D341Med (cell line): ENCODE data around the gene ARHGAP29.

Experiments used
- DNase-seq: peaks from one replicate; pipeline ENCODE4 v3.0.0; 2012; ENCODE audit warnings: low spot score

Gene ARHGAP29

DNA sequence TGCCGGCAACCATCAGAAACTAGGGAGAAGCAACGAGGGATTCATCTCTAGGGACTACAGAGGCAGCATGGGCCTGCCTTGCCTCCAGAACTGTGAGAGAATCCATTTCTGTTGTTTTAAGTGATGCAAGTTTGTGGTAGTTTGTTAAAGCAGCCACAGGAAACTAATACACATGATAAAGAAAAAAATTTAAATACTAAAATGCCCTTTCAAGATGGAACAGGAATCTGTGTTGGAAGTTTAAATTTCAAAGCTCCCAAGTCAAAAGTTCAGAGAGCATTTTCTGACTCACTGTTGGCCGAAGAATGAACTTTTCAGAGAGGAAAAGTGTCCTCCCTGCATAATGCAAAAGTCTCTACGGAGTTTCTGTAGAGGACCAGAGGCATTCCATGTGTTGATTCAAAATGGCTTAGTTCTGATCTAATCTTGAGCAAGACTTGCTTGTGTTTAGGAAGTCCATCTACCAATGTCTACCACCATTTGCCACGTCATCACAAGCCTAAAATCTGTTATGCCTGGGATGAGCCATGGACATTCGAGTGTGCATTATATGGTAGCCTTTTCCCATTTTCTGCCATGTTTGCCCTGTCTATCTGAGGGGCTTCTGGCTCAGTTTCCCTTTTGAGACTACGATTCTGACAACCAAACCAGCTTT is 22.4 kb upstream of the ARHGAP29 start:
- no peak for DNase-seq

DNA sequence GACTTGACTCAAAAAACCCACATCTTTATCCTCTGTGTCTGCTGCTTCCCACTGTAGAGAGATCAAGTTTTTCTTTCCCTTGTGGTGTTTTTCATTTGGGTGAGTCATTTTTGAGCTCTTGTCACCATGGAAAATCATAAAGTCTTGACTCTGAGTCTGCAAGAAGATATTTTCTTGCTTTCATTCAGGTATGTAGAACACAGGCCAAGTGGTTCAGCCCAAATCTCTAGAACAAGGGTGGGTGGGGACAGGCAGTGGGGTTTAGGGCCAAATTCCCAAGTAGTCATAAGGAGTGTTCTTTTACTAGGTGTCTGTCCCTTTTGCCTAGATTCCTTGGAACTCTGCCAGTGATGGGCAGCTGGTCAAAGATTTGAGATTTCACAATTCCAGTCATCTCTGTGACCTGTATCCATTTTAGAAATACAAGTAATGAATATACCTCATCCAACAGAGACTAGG is 21.5 kb upstream of the ARHGAP29 start:
- no peak for DNase-seq

DNA sequence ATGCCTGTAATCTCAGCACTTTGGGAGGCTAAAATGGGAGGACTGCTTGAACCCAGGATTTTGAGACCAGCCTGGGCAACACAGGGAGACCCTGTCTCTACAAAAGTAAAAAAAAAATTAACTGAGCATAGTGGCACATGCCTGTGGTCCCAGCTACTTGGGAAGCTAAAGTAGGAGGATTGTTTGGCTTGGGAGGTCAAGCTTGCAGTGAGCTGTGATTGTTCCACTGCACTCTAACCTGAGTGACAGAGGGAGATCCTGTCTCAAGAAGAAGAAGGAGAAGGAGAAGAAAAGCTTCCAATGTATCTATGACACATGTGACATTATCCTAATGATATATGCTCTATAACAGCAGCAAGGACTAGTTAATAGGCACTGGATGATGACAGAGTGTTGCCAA is 20.1 kb upstream of the ARHGAP29 start:
- no peak for DNase-seq

DNA sequence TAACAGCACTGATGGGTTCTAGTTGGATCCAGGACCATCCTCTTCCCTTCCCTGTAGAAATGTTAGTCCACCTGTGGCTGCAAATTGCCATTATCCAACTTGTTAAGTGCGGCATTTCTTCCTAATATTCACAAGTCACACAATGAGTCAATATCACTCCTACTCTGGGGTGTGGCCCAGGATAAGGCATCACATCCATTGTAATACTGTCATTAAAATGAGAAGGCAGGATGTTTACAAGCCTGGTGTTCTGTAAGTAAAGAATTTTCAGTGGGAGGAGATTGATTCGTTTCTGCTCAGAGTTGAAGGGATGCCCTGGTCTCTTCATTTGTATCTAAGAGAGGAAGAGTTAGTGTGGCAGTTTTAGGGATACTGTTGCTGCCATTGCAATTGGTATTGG is 18.1 kb upstream of the ARHGAP29 start:
- no peak for DNase-seq

DNA sequence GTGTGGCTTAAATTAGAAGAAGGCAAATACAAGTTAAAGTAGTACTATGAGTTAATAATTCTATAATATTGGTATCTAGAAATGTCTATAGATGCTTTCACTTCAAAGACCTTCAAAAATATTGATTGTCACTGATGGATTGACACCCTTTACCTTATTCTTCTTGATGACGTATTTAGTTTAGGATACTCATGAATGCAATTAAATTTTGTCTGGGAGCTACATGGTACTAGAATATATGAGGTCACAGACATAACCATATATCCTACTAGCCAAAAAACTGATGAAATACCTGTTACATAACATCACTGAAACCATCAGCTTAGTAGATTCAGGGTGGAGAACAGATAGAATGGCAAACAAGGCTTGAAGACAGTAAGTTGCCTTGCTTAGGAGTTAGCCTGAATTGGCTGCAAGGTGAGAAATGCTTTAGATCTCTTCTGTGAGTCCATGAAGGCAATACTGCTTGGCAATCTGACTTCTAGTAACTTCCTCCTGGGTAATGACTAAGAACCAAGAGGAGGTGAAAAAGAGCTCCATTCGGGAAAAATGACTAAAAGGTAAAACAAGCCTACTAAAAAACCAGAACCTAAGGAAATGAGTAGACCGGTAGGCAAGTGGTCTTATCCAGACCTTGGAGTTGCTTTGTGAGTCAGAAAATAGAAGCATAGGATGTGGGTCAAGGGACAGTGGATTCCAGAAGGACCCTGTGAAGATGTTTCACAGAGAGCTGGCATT is 16.9 kb upstream of the ARHGAP29 start:
- no peak for DNase-seq

DNA sequence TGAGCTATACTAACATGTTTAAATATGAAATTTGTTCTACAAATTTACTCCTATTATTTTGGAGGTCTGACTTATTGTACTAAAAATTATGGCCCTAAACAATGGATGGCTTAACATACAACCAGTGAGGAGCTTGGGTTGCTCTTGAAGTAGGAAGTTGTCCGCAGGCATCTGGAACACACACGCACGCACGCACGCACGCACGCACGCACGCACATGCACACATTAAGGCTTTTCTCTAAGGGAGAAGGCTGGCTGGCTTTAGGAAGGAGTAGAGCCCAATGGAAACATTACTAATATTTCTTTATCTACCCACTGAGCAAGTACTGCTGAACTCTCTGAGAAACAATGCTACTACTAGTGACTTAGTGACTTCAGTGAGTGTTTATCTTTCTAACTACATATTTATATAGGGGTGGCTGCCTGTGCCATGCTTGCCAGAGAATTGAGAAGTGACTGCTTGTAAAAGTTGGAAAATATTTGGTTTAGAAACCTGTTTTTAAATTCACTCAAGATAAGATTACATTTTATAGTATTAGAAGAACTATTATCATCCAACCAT is 16.2 kb upstream of the ARHGAP29 start:
- no peak for DNase-seq

DNA sequence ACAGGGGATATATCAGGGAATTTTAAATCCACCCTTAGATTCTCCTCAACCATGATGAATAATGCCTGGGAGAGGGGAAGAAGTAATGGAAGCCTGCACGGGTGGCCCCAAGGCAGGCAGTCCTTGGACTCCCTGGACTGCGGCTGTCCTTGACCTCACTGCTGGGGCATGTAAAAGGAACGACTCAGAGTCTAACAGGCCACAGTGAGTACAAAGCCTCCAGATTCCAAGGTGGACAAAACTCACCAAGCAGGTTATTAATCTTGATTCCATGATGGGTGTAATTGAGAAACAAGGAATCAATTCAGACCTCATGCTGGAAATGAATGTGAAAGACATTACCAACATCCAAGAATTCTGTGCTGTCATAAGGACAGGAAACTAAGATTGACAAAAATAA is 13.0 kb upstream of the ARHGAP29 start:
- DNase-seq, result no peak

DNA sequence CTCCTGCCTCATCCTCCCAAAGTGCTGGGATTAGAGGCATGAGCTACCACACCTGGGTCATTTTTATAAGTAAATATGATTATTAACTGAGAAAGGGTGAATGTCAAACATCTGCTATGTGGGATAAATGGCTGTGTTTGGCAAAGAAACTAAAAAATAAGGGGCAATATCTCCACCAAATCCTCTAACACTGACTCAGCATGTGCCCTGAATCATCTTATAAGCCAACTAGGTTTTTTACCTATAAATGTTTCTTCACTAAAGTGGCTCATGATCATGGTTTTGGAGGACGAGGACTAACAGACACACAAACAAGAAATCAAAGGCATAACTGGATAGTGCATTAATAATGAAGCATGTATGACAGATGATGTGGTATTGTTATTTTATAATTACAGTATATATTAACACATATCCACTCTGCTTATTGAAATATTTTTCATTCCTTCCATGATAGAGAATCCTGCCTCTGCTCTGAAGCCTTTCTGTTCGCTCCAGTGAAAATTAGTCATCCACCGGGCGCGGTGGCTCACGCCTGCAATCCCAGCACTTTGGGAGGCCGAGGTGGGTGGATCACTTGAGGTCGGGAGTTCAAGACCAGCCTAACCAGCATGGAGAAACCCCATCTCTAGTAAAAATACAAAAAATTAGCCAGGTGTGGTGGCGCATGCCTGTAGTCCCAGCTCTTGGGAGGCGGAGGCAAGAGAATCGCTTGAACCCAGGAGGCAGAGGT is 11.7 kb upstream of the ARHGAP29 start:
- DNase-seq, result no peak

DNA sequence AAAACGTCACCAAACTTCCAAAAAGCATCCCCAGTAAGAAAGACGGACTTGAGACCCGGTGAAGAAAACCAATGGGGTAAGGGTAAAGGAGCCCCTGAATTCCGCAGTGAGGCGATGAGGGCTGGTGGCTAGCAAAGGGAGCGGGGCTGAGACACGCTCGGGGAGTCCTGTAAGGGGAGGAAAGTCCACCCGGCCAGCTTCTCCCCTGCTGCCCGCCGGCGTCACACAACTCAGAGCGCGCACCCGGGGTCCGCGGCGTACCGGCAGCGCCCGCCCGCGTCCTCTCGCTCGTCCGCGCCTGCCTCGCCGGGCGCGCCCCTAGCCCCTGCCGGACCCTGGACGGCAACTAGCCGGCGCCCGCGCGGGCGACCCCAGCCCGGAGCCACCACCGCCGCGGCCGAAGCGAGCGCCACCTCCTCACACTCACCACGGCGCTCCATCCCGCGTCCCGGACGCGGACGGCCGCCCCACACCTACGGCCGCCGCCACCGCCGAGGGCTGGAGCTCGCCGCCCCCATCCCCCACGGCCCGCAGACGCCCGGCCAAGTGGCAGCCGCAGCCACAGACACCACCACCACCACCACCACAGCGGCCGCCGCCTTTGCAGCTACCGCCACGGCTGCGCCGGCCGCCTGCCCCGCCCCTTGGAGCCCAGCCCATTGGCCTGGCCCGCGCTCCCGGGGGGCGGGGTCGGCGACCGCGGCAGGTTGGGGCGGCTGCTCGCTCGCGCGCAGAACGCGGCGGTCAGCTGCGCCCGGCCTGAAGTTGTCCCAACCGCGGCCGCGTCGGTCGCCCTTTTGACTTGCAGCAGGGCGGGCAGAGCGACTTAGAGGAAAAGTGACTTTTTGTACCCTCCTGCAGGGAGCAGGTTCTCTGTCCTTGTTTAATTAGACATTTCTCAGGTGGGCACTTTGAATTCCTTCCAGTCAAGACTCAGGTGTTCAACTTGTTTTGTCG is 10.0 kb upstream of the ARHGAP29 start:
- DNase-seq, result peak; percentile 77

DNA sequence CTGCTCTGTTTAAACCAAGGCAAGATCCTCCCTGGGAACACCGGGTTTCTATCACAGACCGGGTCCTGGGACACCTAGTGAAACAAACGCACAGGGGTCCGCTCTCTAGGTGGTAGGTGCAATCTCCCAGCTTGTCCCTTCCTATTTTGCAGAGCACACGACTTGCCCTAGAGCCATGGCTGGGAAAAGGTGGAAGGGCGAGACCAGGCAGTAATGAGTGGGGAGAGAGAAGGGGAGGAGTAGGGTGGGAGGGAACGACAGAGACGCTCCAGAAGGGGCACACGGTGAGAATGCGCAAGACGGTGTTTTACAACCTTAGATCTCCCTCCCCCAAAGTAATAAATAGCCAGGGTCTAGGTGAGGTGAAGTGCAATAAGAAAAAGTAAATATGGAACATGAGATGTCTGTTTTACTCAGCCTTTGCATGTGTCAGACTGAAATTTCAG is 9.3 kb upstream of the ARHGAP29 start:
- no peak for DNase-seq

DNA sequence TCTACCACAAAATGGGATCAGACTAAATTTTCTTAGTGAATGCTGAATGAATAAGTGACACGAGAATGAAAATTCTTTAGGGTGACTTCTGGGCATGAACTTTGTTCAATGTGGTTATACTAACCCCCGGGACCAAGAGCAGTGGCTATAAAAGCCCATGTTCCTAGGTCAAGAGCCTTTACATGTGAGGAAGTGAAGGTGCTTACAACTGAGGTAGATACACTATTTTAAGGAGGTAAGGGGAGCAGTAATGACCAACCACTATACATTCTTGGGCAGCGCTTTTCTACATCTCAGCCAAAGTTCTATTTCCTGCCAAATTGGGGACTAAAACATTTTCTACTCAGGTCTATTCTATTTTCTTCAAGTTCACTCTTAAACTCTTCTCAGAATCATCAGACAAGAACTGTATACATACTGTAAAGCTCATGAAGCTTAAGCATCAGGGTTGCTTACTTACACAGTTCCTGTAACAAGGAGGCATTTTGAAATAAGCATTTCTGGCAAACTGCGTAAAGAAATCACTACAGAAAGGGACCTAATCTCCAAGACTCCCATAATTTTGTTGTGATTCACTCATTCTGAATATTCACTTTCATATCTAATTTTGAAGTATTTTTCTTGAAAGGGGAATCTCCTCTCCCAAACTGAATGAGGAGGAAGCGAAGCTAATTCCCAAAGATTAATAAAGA is 8.5 kb upstream of the ARHGAP29 start:
- DNase-seq, result no peak

DNA sequence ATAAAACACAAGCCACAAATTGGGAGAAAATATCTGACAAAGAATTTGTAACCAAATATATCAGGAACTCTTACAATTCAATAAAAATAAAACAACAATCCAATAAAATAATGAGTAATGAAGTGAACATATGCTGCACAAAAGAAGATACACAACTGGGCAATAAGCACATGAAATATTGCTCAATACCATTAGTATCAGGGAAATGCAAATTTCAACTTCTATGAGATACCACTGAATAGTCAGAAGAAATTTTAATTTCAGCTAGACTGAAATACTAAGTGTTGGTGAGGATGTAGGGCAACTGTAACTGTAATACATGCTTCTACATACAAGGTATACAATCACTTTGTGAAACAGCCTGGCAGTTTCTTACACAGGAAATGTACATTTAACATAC is 7.4 kb upstream of the ARHGAP29 start:
- no peak for DNase-seq

DNA sequence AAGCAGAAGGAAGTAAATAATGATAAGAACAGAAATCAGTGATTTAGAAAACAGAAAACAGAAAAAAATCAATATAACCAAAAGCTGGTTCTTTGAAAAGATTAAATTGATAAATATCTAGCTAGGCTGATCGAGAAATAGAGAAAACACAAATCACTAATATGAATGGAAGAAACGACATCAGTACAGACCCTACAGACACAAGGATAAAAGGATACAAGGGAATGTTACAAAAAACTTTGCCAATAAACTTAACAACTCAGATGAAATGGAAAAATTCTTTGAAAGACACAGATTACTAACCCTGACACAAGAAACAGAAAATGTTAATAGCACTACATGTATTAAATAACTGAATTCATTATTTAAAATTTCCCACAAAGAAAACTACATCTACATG is 6.3 kb upstream of the ARHGAP29 start:
- DNase-seq, result no peak

DNA sequence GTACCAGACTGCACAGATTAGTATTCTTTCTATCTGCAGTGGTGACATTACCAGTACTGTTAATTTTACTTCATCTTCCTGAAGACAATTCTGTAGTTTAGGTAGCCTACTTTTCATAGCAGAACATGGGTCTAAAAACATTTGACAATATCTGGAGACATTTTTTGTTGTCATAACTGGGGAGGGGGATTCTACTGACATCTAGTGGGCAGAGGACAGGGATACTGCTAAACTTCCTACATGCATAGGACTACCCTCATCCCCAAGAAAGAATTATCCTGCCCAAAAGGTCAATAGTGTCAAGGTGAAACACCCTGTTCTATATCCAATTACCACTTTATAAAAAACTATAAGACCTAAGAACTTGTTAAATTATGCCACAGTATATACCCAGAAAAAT is 3.4 kb upstream of the ARHGAP29 start:
- no peak for DNase-seq

DNA sequence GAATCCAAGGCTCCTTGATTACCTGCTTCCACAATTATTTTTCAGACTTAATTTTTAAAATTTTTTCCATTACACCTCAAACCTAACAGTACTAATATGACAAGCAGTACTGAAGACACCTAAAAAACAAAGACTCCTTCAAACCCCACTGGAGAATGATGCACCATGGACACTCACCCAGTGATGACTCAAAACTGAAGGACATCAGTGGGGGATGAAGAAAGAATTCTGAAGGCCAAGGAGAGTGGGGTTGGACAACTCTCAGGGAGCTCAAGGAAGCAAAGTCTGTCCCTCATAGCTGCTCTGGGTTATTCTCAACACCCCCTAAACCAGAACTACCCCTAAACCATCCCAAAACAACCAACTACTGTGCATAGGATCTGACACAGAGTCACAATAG is 2.4 kb upstream of the ARHGAP29 start:
- DNase-seq, result no peak

DNA sequence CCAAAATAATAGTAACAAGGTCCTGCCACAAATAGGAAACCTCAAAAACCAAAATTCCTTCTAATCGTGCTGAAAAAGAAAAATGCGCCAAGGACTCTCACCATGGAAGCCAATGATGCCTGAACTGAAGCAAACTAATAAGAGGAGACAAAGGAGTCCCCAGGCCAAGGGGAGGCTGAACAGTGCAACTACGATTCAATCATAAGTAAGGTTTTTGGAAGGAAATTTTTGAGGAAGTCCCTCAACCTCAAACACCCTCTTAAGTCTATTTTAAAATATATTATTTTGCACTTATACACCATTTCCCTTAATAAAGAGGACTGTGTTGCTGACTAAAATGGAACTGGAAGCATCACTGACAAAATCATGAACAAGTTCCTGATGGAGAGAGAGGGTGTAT is 1.7 kb upstream of the ARHGAP29 start:
- DNase-seq, result no peak

DNA sequence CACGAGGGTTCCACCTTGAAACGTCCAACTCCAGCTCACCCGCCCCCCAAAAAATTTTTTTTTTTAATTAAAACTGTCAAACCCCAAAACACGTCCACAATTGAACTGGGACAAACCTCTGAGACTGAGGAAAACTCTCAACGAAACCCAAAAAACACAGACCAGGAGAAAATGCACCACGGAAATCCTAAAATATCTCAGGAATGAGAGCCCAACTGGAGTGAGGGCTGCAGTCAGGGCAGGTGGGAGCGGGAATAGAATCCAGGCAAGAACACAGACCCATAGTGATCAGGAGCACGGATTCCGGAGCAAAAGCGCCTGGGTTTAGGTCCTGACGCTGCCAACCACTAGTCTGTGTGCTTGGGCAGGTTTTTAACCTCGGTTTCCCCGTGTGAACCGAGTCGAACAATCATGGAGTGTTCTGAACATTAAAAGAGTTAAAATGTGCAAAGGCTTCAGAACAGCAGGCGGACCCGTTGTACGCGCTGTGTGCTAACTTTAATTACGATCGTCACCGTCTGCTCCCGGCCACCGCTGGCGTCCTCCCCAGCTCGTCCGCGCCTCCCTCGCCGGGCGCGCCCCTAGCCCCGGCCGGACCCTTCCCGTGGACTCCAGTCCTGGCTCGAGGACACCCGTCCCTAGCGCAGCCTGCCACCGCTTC is 624 bp downstream of the ARHGAP29 start:
- DNase-seq, result peak; percentile 36

DNA sequence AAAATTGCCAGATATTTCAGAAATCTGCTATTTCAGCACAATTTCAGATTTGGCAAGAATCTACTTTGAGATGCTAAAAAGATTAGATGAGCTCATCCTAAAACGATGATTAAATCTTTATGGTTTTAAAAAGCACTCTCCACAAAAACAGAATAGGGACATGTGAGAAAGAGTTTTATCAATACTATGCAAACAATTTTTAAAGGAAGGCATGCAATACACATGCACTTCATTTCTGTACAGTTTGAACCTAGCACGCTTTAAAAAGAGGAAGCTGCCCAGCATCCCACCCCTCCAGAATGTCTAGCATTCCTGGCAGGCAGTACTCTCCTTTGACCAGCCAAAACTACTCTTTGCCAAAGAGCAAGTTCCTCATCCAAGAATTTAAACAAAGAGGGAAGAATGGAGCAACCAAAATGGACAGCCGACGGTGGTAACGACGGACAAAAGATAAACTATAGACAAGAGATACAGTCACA is 1.3 kb downstream of the ARHGAP29 start:
- DNase-seq, result no peak

DNA sequence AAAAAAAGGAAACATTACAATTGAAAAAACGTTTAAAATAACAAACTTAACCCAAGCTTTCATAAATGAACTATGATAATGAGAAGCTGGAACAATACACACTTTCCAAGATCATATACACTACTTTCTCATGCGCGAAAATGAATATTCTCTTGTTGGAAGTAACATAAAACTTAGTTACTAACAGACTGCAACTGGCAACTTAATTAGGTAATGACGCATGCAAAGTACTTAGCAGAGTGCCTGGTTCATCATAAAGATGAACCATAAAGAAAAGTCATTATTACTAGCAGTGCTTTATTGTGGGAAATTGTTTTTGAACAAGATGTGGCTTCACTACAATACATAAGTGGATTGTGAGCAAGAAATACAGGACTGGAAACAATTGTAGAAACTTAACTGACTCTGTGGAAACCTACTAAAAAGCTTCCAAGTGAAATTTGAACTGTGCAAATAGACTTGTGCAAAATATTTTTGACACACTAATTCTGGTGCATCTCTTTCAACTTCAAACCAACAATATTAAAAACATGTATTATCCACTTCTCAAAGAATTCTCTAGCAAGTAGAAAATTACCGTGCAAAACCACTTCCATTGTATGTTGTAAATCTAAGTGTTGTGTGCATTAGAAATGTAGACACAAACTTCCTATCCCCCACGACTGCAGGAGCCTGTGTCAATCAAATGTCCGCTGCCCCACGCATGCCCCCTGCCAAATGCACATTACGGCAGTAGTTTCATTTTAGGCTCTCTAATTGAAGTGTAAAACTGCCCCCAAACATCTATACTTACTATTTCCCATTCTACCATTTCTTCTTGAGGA is 2.0 kb downstream of the ARHGAP29 start:
- no peak for DNase-seq
